Measurements from ENCODE around the gene PLEKHA1.

Gene PLEKHA1

GRCh38 chr10:122352817-122353525 lies 21.5 kb upstream of the PLEKHA1 start:
- Histone ChIP-seq H3K36me3 (replicated peaks) (no peaks in the 10 kb centered on the region), H3K27me3 (ENCODE audit: low read depth) (no peaks in the 10 kb centered on the region), H3K4me3 (no peak overlapping the region), H3K4me1 (no peaks in the 10 kb centered on the region), H3K9me3 (no peaks in the 10 kb centered on the region)
- in situ Hi-C loops (cut with MboI; ENCODE audit: low sequenced_read_pairs): no loop called here
- DNase-seq (ENCODE audit: low spot score in 2 of 2): no peak

- Histone ChIP-seq H3K4me1 (no peaks in the 10 kb centered on the region), H3K27me3 (ENCODE audit: low read depth) (no peaks in the 10 kb centered on the region), H3K9me3 (no peaks in the 10 kb centered on the region), H3K4me3 (no peak overlapping the region), H3K36me3 (replicated peaks) (no peaks in the 10 kb centered on the region)
- in situ Hi-C loops (cut with MboI; ENCODE audit: low sequenced_read_pairs): no loop called here
- DNase-seq (ENCODE audit: low spot score in 2 of 2): no peak
Measured at GRCh38 chr10:122354383-122354782, 20.1 kb upstream of the PLEKHA1 start.

DNA sequence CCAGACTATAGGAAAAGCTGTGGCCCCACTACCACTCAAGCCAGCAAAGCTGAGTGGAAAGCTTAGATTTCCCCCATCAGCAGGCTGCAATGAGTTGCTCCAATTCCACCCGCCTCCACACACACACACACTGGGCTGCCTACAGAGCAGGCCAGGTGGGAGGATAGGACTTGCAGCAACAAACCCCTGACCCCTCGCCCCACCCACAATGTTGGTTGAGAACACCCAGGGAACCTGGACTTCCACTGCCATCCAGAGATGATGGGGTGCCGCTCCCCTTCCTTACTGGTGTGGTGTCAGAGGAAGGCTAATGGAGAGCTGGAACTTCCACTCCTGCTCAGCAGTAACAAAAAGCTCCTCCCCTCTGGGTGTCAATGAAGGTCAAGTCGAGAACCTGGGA lies 16.8 kb upstream of the PLEKHA1 start:
- Histone ChIP-seq H3K4me3 (no peak overlapping the region), H3K4me1 (no peaks in the 10 kb centered on the region), H3K27me3 (ENCODE audit: low read depth) (no peaks in the 10 kb centered on the region), H3K36me3 (replicated peaks) (no peaks in the 10 kb centered on the region), H3K9me3 (no peaks in the 10 kb centered on the region)
- in situ Hi-C loops (cut with MboI; ENCODE audit: low sequenced_read_pairs): no loop called here
- DNase-seq (ENCODE audit: low spot score in 2 of 2): no peak

- Histone ChIP-seq H3K4me3 (no peak overlapping the region), H3K9me3 (no peaks in the 10 kb centered on the region), H3K27me3 (ENCODE audit: low read depth) (no peaks in the 10 kb centered on the region), H3K36me3 (replicated peaks) (no peaks in the 10 kb centered on the region), H3K4me1 (no peaks in the 10 kb centered on the region)
- DNase-seq (ENCODE audit: low spot score in 2 of 2): no peak
- in situ Hi-C loops (cut with MboI; ENCODE audit: low sequenced_read_pairs): no loop called here
Measured at GRCh38 chr10:122359621-122360020, 14.9 kb upstream of the PLEKHA1 start.

- no peak for DNase-seq (ENCODE audit: low spot score in 2 of 2)
- Histone ChIP-seq H3K4me1 (no peaks in the 10 kb centered on the region), H3K27me3 (ENCODE audit: low read depth) (no peaks in the 10 kb centered on the region), H3K4me3 (no peak overlapping the region), H3K36me3 (replicated peaks) (no peaks in the 10 kb centered on the region), H3K9me3 (no peaks in the 10 kb centered on the region)
- in situ Hi-C loops (cut with MboI; ENCODE audit: low sequenced_read_pairs): no loop called here
Measured at GRCh38 chr10:122361046-122361445, 13.5 kb upstream of the PLEKHA1 start.

- Histone ChIP-seq H3K36me3 (replicated peaks) (no peaks in the 10 kb centered on the region), H3K4me3 (no peak overlapping the region), H3K27me3 (ENCODE audit: low read depth) (no peaks in the 10 kb centered on the region), H3K9me3 (no peaks in the 10 kb centered on the region), H3K4me1 (no peaks in the 10 kb centered on the region)
- no peak for DNase-seq (ENCODE audit: low spot score in 2 of 2)
- in situ Hi-C loops (cut with MboI; ENCODE audit: low sequenced_read_pairs): no loop called here
Measured at GRCh38 chr10:122362031-122362592, 12.4 kb upstream of the PLEKHA1 start.

GRCh38 chr10:122362621-122363020 lies 11.9 kb upstream of the PLEKHA1 start:
- Histone ChIP-seq H3K27me3 (ENCODE audit: low read depth) (peaks cover 2% of the 10 kb centered on the region; the same call in 1 of the 2 replicates), H3K4me1 (no peaks in the 10 kb centered on the region), H3K9me3 (no peaks in the 10 kb centered on the region), H3K36me3 (replicated peaks) (no peaks in the 10 kb centered on the region), H3K4me3 (no peak overlapping the region)
- in situ Hi-C loops (cut with MboI; ENCODE audit: low sequenced_read_pairs): no loop called here
- no peak for DNase-seq (ENCODE audit: low spot score in 2 of 2)

GRCh38 chr10:122363311-122363710 lies 11.2 kb upstream of the PLEKHA1 start:
- Histone ChIP-seq H3K36me3 (replicated peaks) (no peaks in the 10 kb centered on the region), H3K4me1 (no peaks in the 10 kb centered on the region), H3K27me3 (ENCODE audit: low read depth) (peaks cover 4% of the 10 kb centered on the region; the same call in 1 of the 2 replicates), H3K4me3 (no peak overlapping the region), H3K9me3 (no peaks in the 10 kb centered on the region)
- in situ Hi-C loops (cut with MboI; ENCODE audit: low sequenced_read_pairs): no loop called here
- no peak for DNase-seq (ENCODE audit: low spot score in 2 of 2)

DNA sequence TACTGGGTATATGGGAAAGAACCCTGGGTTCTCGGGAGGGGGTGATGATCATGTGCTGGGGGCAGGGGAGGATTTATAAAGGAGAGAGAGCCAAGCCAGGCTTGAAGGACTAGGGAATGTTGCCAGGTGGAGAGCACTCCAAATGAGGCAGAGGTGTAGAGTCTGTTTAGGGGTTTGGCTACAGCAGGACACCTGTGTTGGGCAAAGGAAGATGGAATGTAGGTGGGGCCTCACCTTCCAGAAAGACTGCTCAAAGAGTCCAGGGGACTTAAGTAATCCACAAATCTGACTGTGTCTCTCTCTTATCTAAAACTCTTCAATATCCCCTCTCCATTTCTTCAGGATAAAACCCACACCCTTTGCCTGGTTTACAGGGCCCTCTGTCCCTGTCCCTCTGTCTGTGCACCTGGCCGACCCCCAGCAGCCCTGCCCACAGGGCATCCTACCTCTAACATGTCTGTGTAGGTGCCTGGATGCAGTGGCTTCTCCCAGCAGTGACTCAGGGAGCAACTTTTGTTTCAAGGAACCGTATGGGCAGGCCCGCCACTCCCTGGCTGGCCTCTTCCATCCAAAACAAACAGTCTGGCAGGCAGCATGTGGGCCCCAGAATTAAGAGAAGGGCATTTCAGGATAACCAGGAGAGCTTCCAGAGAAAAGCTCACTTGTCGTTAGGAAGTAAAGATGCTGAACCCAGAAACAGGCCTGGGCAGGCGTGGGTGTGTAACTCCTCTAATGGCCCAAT lies 10.6 kb upstream of the PLEKHA1 start:
- H3K36me3 ChIP-seq (replicated peaks): no peaks in the 10 kb centered on the region
- H3K27me3 ChIP-seq (ENCODE audit: low read depth): peaks cover 4% of the 10 kb centered on the region; the same call in 1 of the 2 replicates
- H3K4me1 ChIP-seq: no peaks in the 10 kb centered on the region
- no peak overlapping the region for H3K4me3 ChIP-seq
- no peaks in the 10 kb centered on the region for H3K9me3 ChIP-seq
- no peak for DNase-seq (ENCODE audit: low spot score in 2 of 2)
- in situ Hi-C loops (cut with MboI; ENCODE audit: low sequenced_read_pairs): no loop called here

GRCh38 chr10:122368502-122369254 lies 5.8 kb upstream of the PLEKHA1 start:
- Histone ChIP-seq H3K9me3 (no peaks in the 10 kb centered on the region), H3K4me1 (no peaks in the 10 kb centered on the region; the same call in 1 of the 2 replicates), H3K27me3 (ENCODE audit: low read depth) (peaks cover 4% of the 10 kb centered on the region; the same call in 1 of the 2 replicates), H3K36me3 (replicated peaks) (no peaks in the 10 kb centered on the region), H3K4me3 (no peak overlapping the region)
- in situ Hi-C loops (cut with MboI; ENCODE audit: low sequenced_read_pairs): no loop called here
- DNase-seq (ENCODE audit: low spot score in 2 of 2): no peak

GRCh38 chr10:122373108-122373507 lies 1.4 kb upstream of the PLEKHA1 start:
- Histone ChIP-seq H3K27me3 (ENCODE audit: low read depth) (no peaks in the 10 kb centered on the region), H3K36me3 (replicated peaks) (no peaks in the 10 kb centered on the region), H3K4me1 (peaks cover 5% of the 10 kb centered on the region), H3K4me3 (no peak overlapping the region), H3K9me3 (no peaks in the 10 kb centered on the region)
- no peak for DNase-seq (ENCODE audit: low spot score in 2 of 2)
- in situ Hi-C loops (cut with MboI; ENCODE audit: low sequenced_read_pairs): no loop called here

DNA sequence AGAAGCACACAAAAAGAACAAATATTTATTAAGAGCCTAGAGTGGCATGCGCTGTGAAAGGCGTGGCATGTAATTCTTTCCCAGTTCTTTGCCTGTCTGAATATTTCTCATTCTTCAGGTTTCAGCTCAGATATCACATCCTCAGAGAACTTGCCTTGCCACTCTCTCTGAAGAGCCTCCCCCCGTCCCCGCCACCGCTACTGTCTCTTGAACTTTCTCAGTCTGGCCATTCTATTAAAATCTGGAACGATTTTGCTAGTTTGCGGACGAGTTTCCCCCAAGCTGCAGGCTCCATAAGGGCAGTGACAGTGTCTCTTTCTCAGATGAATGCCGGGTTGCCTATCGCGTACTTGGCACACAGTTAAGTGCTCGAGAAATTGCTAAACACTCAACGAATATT lies 787 bp upstream of the PLEKHA1 start:
- no peaks in the 10 kb centered on the region for H3K27me3 ChIP-seq (ENCODE audit: low read depth)
- no peak for DNase-seq (ENCODE audit: low spot score in 2 of 2)
- in situ Hi-C loops (cut with MboI; ENCODE audit: low sequenced_read_pairs): no loop called here

DNA sequence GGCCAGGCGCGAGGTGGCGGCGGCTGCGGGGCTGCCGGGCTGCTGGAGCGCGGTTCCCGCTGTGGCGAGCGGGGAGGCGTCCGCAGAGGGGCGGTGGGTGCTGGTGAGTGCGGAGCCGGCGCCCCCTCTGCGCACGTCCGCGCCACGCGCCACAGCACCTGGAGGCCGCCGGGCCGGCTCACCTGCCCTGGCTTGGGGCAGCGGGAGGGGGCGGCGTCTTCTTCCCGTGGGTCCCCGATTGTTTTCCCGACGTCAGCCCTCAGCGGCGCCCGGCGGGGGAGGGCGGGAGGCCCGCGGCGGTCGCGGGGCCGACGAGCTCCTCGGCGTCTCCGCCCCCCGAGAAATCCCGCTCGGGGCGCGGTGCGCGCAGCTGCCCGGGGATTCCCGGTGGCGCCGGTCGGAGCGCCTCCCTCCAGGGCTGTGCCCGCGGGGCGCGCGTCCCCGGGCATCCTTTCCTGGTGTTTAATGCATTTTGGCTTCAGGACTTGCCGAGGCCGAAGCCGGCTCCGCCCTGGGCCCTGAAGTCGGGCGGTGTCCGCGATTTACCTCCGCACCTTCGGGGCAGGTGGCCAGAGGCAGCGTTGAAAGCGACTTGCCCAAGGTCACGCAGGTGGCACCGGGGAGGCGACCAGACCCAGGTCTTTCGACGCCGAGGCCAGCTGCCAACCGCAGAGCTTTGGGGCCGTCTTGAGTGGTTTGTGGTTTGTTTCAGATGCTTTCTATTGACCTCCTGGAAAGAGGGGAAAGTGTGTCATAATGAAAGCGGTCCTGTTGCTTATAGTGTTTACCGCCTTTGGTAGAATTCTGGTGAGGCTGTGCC lies 561 bp downstream of the PLEKHA1 start:
- Histone ChIP-seq H3K4me1 (peaks cover 5% of the 10 kb centered on the region), H3K4me3 (peak overlapping the region; percentile 63), H3K9me3 (no peaks in the 10 kb centered on the region), H3K36me3 (replicated peaks) (no peaks in the 10 kb centered on the region; the same call in 1 of the 2 replicates), H3K27me3 (ENCODE audit: low read depth) (no peaks in the 10 kb centered on the region)
- DNase-seq (ENCODE audit: low spot score in 2 of 2): peak; percentile 10 to 54
- in situ Hi-C loops (cut with MboI; ENCODE audit: low sequenced_read_pairs): no loop called here

More for the DNA sequence above, 787 bp upstream of the PLEKHA1 start:
- Histone ChIP-seq H3K4me3 (peak overlapping the region; percentile 14; the same call in 1 of the 2 replicates), H3K36me3 (replicated peaks) (no peaks in the 10 kb centered on the region; the same call in 1 of the 2 replicates), H3K9me3 (no peaks in the 10 kb centered on the region), H3K4me1 (peaks cover 5% of the 10 kb centered on the region)

All from HAP-1 (cell line).